Tibial nerve (tissue), 4 donors: Measurements from ENCODE around the gene PLG. TPM values are rescaled to one million over a fixed set of nuclear protein-coding genes. Genes with fewer than 3 reads are reported as not detected.
A peak's percentile ranks its signal among the peaks of the same experiment; 100 is the strongest.
"Not testable (repeated sequence)": the region's sequence is repeated elsewhere in the genome, so short reads cannot be mapped to it uniquely, and the experiment has no call there.

Experiments
- DNase-seq, 2 donors: peaks; one replicate each; pipeline ENCODE4 v3.0.0-alpha.2; 2019; ENCODE audit warnings: low spot score in 2 of 2
- H3K27ac ChIP-seq, 4 donors: fragments of 200-600 bp; sonication (generic) in 3 of 4; one replicate each; pipeline ENCODE4 v1.5.1; 2017 to 2019; ENCODE audit warnings: mild to moderate bottlenecking in 1 of 4
- H3K27me3 ChIP-seq, 2 donors: fragments of 200-600 bp; sonication (generic) in 1 of 2; one replicate each; pipeline versions ENCODE4 v1.5.1 to v1.6.0; 2017 to 2019
- H3K36me3 ChIP-seq, 3 donors: fragments of 200-600 bp; sonication (generic); one replicate each; pipeline ENCODE4 v1.5.1; 2018 to 2019
- H3K4me1 ChIP-seq, 4 donors: fragments of 200-600 bp; sonication (generic) in 3 of 4; one replicate each; pipeline ENCODE4 v1.5.1; 2017 to 2019
- H3K4me3 ChIP-seq, 4 donors: fragments of 200-600 bp; sonication (generic) in 3 of 4; one replicate each; pipeline ENCODE4 v1.5.1; 2017 to 2019; ENCODE audit warnings: mild to moderate bottlenecking in 1 of 4, moderate library complexity in 1 of 4
- H3K9me3 ChIP-seq, 4 donors: fragments of 200-600 bp; sonication (generic) in 3 of 4; one replicate each; pipeline ENCODE4 v1.5.1; 2017 to 2019
- CTCF ChIP-seq, 5 experiments: fragments of 200-600 bp in 3 of 5; fragments of 450-650 bp in 2 of 5; sonication (generic) in 3 of 5; IDR thresholded peaks; one replicate each; pipeline ENCODE4 v1.5.1; 2016 to 2019; ENCODE audit warnings: antibody characterized with exemption in 5 of 5, mild to moderate bottlenecking in 3 of 5, moderate library complexity in 2 of 5
- EP300 ChIP-seq, 2 donors: sonication (generic); formaldehyde crosslinking; IDR thresholded peaks; one replicate each; pipeline ENCODE4 v1.6.1; 2017; ENCODE audit warnings: antibody characterized with exemption in 2 of 2, mild to moderate bottlenecking in 1 of 2
- POLR2A ChIP-seq, 2 donors: fragments of 450-650 bp; IDR thresholded peaks; one replicate each; pipeline ENCODE4 v1.6.1; 2017; ENCODE audit warnings: antibody characterized with exemption in 2 of 2, mild to moderate bottlenecking in 2 of 2, moderate library complexity in 2 of 2
- WGBS, 2 donors: methylation state at CpG; one replicate each; pipeline ENCODE4 v1.1.5; 2018; 5-methylcytosine and 5-hydroxymethylcytosine counted together
- total RNA-seq, 4 donors: library from RNA; depleted of rRNA; stranded (reverse); fragments of >200 nt; gene quantifications; one replicate each; pipeline ENCODE4 v1.1.0, GENCODE V29; 2016

Gene PLG
- total RNA-seq, 4 donors from 2014 or later, result 2.5 TPM; not detected in 3

GRCh38 chr6:160766989-160767646 lies 65.1 kb downstream of the PLG start:
- H3K9me3 ChIP-seq, result peaks cover 0 to 7% (median 0%) of the 10 kb centered on the region in 4 donors
- WGBS, 2 donors, result 2% methylated on average over 34 to 44 of the region's 55 CpGs
- H3K4me1 ChIP-seq, result peaks cover 0 to 12% (median 0%) of the 10 kb centered on the region in 4 donors
- no peaks in the 10 kb centered on the region for H3K36me3 ChIP-seq
- peak overlapping the region; percentile 4 to 57 (median 37) for H3K4me3 ChIP-seq
- H3K27ac ChIP-seq, result peak overlapping the region in 1 of 4 donors; percentile 40
- TF ChIP-seq CTCF (IDR thresholded peaks at IDR 0.05) (peak; percentile 55 to 69 (median 65)), POLR2A (IDR thresholded peaks at IDR 0.05) (no peak)
- H3K27me3 ChIP-seq, result peaks cover 0 to 4% of the 10 kb centered on the region in 2 donors
- peak; percentile 18 to 40 for DNase-seq

GRCh38 chr6:160767647-160768019 lies 65.6 kb downstream of the PLG start:
- H3K36me3 ChIP-seq, result no peaks in the 10 kb centered on the region
- DNase-seq, result no peak
- peaks cover 0 to 2% (median 0%) of the 10 kb centered on the region in 4 donors for H3K9me3 ChIP-seq
- TF ChIP-seq POLR2A (IDR thresholded peaks at IDR 0.05) (no peak), EP300 (IDR thresholded peaks at IDR 0.05) (no peak), CTCF (IDR thresholded peaks at IDR 0.05) (no peak)
- H3K27me3 ChIP-seq, result peaks cover 0 to 4% of the 10 kb centered on the region in 2 donors
- peaks cover 0 to 12% (median 0%) of the 10 kb centered on the region in 4 donors for H3K4me1 ChIP-seq
- no peak overlapping the region for H3K4me3 ChIP-seq
- 53 to 54% methylated on average over 5 of the region's 5 CpGs for WGBS, 2 donors
- H3K27ac ChIP-seq, result no peak overlapping the region

- Histone ChIP-seq H3K36me3 (no peaks in the 10 kb centered on the region), H3K9me3 (no peaks in the 10 kb centered on the region), H3K27me3 (peaks cover 0 to 4% of the 10 kb centered on the region in 2 donors), H3K27ac (no peak overlapping the region), H3K4me1 (peaks cover 0 to 12% (median 0%) of the 10 kb centered on the region in 4 donors), H3K4me3 (no peak overlapping the region)
- DNase-seq, result no peak
- TF ChIP-seq EP300 (IDR thresholded peaks at IDR 0.05), result no peak
- no peak for TF ChIP-seq POLR2A (IDR thresholded peaks at IDR 0.05)
- TF ChIP-seq CTCF (IDR thresholded peaks at IDR 0.05), result no peak
- WGBS, 2 donors, result 93 to 94% methylated on average over 8 of the region's 8 CpGs
Measured at GRCh38 chr6:160768101-160768500, 66.1 kb downstream of the PLG start.

- H3K4me1 ChIP-seq, result no peaks in the 10 kb centered on the region
- WGBS, 2 donors, result 76 to 81% methylated on average over 4 of the region's 4 CpGs
- no peak for DNase-seq
- H3K9me3 ChIP-seq, result no peaks in the 10 kb centered on the region
- no peaks in the 10 kb centered on the region for H3K36me3 ChIP-seq
- no peak overlapping the region for H3K4me3 ChIP-seq
- TF ChIP-seq POLR2A (IDR thresholded peaks at IDR 0.05) (no peak), EP300 (IDR thresholded peaks at IDR 0.05) (no peak), CTCF (IDR thresholded peaks at IDR 0.05) (no peak)
- H3K27me3 ChIP-seq, result no peaks in the 10 kb centered on the region
- H3K27ac ChIP-seq, result no peak overlapping the region
Measured at GRCh38 chr6:160774399-160774798, 72.4 kb downstream of the PLG start.

- no peaks in the 10 kb centered on the region for H3K27me3 ChIP-seq
- H3K9me3 ChIP-seq, result no peaks in the 10 kb centered on the region
- H3K4me3 ChIP-seq, result no peak overlapping the region
- TF ChIP-seq EP300 (IDR thresholded peaks at IDR 0.05), result no peak
- no peak for TF ChIP-seq CTCF (IDR thresholded peaks at IDR 0.05)
- no peak for TF ChIP-seq POLR2A (IDR thresholded peaks at IDR 0.05)
- DNase-seq, result no peak
- 54 to 59% methylated on average over 6 of the region's 6 CpGs for WGBS, 2 donors
- H3K4me1 ChIP-seq, result no peaks in the 10 kb centered on the region
- H3K27ac ChIP-seq, result no peak overlapping the region
- H3K36me3 ChIP-seq, result no peaks in the 10 kb centered on the region
Measured at GRCh38 chr6:160775792-160776580, 73.9 kb downstream of the PLG start.

GRCh38 chr6:160779095-160779494 lies 77.1 kb downstream of the PLG start:
- not testable (repeated sequence) for H3K4me3 ChIP-seq, H3K27me3 ChIP-seq, H3K36me3 ChIP-seq, H3K4me1 ChIP-seq, DNase-seq, H3K27ac ChIP-seq, H3K9me3 ChIP-seq
- 96 to 97% methylated on average over 6 of the region's 6 CpGs for WGBS, 2 donors

GRCh38 chr6:160780656-160781055 lies 78.6 kb downstream of the PLG start:
- not testable (repeated sequence) for H3K9me3 ChIP-seq, DNase-seq, H3K4me1 ChIP-seq, H3K4me3 ChIP-seq, H3K27ac ChIP-seq, H3K27me3 ChIP-seq, H3K36me3 ChIP-seq
- WGBS, 2 donors, result 76 to 88% methylated on average over 3 of the region's 3 CpGs
